Anterior cingulate cortex (tissue), 58 donors: ENCODE data around the gene RFTN1.
A peak's percentile ranks its signal among the peaks of the same experiment; 100 is the strongest.

Experiments
- DNase-seq, 58 donors: peaks; one replicate each; lab custom pipeline; 2025; lab: John Stamatoyannopoulos, UW

Gene RFTN1

DNA sequence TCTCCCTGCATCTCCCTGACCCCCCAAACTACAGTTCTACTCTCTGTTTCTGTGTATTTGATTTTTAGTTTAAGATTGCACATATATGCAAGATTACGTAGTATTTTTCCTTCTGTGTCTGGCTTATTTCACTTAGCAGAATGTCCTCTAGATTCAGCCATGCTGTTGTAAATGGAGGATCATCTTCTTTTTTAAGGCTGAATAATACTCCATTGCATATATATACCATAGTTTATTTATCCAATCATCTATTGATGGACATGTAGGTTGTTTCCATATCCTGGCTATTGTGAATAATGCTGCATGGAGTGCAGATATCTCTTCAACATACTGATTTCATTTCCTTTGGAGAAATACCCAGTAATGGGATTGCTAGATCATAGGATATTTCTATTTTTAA, 70.8 kb downstream of the RFTN1 start:
- DNase-seq = no peak

DNA sequence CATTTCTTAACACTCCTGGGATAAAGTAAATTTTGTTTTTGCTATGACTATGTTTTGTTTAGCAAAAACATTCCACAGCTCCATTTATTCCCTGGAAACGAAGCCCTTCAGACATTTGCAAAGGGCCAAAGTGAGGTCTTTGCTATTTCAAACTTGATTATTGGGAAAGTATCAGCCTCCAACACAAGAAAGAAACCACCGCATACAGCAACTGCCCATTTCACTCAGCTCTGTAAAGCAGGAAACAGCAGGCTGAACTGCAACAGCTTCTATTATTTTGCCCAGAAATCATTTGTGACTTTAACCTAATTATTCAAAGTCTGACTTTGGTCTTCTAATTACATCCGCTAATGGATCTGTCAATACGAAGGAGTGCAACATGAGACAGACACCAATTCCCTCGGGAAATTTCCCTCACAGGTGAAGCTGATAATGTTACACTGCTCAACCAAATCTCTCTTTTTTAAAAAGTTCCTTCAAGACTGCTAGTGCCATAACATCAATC, 72.1 kb downstream of the RFTN1 start:
- DNase-seq = no peak

- DNase-seq = peak in 5 of 58 donors; percentile 24 to 46 (median 34)
Observed at GRCh38 chr3:16439848-16440708, 73.4 kb downstream of the RFTN1 start.

- DNase-seq = peak in 2 of 58 donors; percentile 24 to 27
Observed at GRCh38 chr3:16439163-16439847, 74.2 kb downstream of the RFTN1 start.

DNA sequence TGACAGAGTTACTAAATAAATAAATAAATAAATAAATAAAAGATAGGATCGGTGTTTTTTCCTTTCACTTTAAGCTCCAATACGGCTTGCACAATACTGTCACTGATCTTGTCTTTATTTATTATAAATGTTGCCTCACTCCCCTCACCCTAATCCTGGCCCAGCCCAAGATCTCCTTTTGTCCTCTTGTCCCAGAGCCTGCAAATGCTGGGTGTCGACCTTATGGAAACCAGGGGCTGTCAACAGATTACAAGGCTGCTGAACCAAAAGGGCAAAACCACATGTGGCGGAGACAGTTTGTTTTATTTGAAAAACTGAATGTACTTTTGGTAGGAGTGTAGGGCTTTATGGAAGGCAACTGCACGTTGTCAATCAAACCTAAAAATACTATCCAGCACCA, 75.9 kb downstream of the RFTN1 start:
- no peak for DNase-seq

- no peak for DNase-seq
Observed at GRCh38 chr3:16433701-16434151, 79.8 kb downstream of the RFTN1 start.

- DNase-seq = no peak
Observed at GRCh38 chr3:16432714-16433113, 80.8 kb downstream of the RFTN1 start.

GRCh38 chr3:16430717-16431630, 82.5 kb downstream of the RFTN1 start:
- peak in 1 of 58 donors; percentile 22 for DNase-seq

DNA sequence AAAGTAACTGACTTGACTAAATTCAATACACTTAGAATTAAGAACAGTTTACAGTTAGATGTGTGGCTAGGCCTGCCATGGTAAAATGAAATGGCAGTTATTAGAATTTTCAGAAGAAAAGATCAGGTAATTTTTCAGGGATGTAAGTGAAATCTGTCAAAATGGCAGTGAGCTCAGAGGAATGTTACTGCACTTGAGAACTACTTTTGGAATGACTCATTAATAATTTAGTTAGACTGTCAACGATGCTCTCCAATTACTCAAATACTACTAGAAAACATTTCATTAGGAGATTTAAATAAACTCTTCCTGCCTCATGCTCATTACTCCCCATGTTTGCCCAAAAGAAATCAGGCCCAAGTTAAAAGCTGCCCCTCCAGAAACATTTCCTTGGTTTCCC, 84.4 kb downstream of the RFTN1 start:
- no peak for DNase-seq

DNA sequence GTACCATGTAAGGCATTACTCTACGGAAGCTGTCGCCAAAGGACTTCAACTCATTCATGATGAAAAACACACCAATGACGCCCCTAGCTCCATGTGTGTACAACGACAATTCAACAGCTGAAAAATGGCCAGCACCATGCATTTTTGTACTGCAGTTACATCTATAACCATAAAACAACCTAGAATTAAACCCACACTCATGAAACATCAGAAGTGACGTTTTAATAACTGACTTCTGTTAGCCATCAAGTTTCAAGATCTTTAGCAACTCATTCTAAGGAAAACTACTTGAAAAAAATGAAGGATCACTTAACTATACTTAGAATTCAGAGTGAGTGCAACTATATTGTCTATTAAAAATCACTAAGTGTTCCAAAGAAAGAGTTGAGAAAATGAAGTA, 84.9 kb downstream of the RFTN1 start:
- DNase-seq = no peak

- no peak for DNase-seq
Observed at GRCh38 chr3:16427103-16427965, 86.2 kb downstream of the RFTN1 start.

DNA sequence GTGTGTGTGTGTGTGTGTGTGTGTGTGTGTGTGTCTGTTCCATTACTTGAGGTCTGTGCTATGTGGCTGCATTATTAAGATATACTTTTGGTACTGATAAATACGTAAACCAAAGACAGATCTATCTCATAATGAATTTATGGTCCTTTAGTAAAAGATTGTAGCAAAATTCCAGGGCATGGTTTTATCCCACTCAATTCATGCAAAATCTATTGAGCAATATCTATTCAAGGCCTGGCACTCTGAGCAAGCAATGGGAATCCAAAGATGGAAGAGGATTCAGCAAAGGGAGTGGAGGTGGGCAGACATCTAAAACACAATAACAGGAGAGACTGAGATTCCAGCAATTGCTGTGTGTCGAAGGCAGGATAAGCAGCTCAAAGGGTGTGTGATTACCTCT, 86.8 kb downstream of the RFTN1 start:
- no peak for DNase-seq

GRCh38 chr3:16426029-16426400, 87.5 kb downstream of the RFTN1 start:
- no peak for DNase-seq

DNA sequence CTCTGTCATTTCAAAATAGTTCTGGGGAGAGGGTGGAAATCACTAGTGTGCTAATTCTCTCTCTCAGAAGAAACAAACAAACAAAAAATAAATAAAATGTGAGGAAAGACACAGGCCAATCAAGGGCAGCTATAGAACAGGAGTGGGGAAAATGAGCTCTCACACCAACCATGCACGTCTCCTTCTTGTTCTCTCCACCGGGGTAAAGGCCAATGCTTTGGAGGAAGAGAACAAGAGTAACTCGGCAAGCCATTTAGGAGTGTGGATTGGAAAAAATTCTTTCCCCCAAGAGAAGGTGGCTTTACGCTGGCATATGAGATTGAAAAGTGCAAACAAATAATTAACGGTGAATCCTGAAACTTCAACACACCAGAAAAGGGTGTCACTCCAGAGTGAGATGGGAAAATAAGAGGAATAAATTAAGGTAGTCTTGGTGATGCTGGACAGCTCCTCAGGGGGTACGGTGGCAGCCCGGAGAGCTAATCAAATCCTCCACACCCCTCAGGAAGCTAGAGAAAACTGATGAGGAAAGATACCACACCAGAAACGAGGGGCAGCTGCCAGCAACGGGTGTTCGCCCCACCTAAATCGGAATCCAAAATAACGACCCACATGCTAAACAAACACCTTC, 88.0 kb downstream of the RFTN1 start:
- no peak for DNase-seq

- no peak for DNase-seq
Observed at GRCh38 chr3:16423947-16424673, 89.4 kb downstream of the RFTN1 start.

- no peak for DNase-seq
Observed at GRCh38 chr3:16423298-16423697, 90.2 kb downstream of the RFTN1 start.

- DNase-seq = peak in 2 of 58 donors; percentile 14 to 26
Observed at GRCh38 chr3:16419640-16420241, 93.8 kb downstream of the RFTN1 start.
